SK-N-SH (cell line): ENCODE results near the gene ATP5PB. TPM values are rescaled to one million over a fixed set of nuclear protein-coding genes. Genes with fewer than 3 reads are reported as not detected.
A peak's percentile ranks its signal among the peaks of the same experiment; 100 is the strongest.

Experiments used
- CTCF ChIA-PET: fragments of 300-600, 350-600 bp; formaldehyde crosslinking; extraction: SDS; loops from one replicate; lab custom pipeline; 2021; lab: Yijun Ruan, JAX
- POLR2A ChIA-PET: fragments of 350-600 bp; sonication (Branson Sonifier 250); formaldehyde crosslinking; extraction: SDS; loops from one replicate; lab custom pipeline; 2020; ENCODE audit warnings: antibody characterized with exemption, inconsistent platforms; lab: Yijun Ruan, JAX
- DNase-seq: peaks from one replicate; pipeline ENCODE4 v3.0.0; 2012
- H2AFZ ChIP-seq: fragments of 200-600 bp; sonication (generic); 2 replicates; pipeline ENCODE4 v1.8.1; 2016; ENCODE audit warnings: antibody characterized with exemption, mild to moderate bottlenecking, low read depth
- H3F3A ChIP-seq: fragments of 200-600 bp; sonication (generic); replicated peaks from 2 replicates; pipeline ENCODE3; 2016; ENCODE audit warnings: antibody characterized with exemption, mild to moderate bottlenecking; ENCODE audit not compliant: insufficient read depth
- H3K27ac ChIP-seq, 2 experiments: fragments of 200-500 bp in 1 of 2; fragments of 200-600 bp in 1 of 2; sonication (Bioruptor generic) in 1 of 2; sonication (generic), shearing (Covaris generic) in 1 of 2; 2 replicates each; pipeline versions ENCODE4 v1.5.1 to v1.6.1; 2014 to 2016; ENCODE audit warnings: low read depth in 2 of 2, inconsistent platforms in 1 of 2, low read length in 1 of 2, mild to moderate bottlenecking in 1 of 2, mixed read lengths in 1 of 2
- H3K27me3 ChIP-seq: fragments of 200-600 bp; sonication (generic), shearing (Covaris generic); 2 replicates; pipeline ENCODE4 v1.6.1; 2016; ENCODE audit warnings: mixed run types; ENCODE audit not compliant: insufficient read depth
- H3K36me3 ChIP-seq, 2 experiments: fragments of 200-500 bp in 1 of 2; fragments of 200-600 bp in 1 of 2; sonication (Bioruptor generic) in 1 of 2; sonication (generic) in 1 of 2; replicated peaks in 1 of 2; 2 replicates each; pipeline versions ENCODE3 to v1.5.1; 2014 to 2016; ENCODE audit warnings: low read length in 1 of 2, mild to moderate bottlenecking in 1 of 2; ENCODE audit not compliant: insufficient read depth in 2 of 2, control insufficient read depth in 1 of 2
- H3K4me1 ChIP-seq, 2 experiments: fragments of 200-500 bp in 1 of 2; fragments of 200-600 bp in 1 of 2; sonication (Bioruptor generic) in 1 of 2; sonication (generic), shearing (Covaris generic) in 1 of 2; 2 replicates each; pipeline versions ENCODE4 v1.5.1 to v1.6.1; 2014 to 2016; ENCODE audit warnings: low read depth in 1 of 2, low read length in 1 of 2, mixed run types in 1 of 2; ENCODE audit not compliant: insufficient read depth in 2 of 2, control insufficient read depth in 1 of 2
- H3K4me2 ChIP-seq: fragments of 200-600 bp; sonication (generic), shearing (Covaris generic); 2 replicates; pipeline ENCODE4 v1.6.1; 2017; ENCODE audit warnings: mixed run types
- H3K4me3 ChIP-seq, 2 experiments: fragments of 200-500 bp in 1 of 2; fragments of 200-600 bp in 1 of 2; sonication (Bioruptor generic) in 1 of 2; sonication (generic), shearing (Covaris generic) in 1 of 2; 2 replicates each; pipeline versions ENCODE4 v1.5.1 to v1.8.1; 2014 to 2016; ENCODE audit warnings: low read depth in 2 of 2, inconsistent platforms in 1 of 2, low read length in 1 of 2, mild to moderate bottlenecking in 1 of 2, mixed read lengths in 1 of 2, moderate library complexity in 1 of 2
- H3K79me2 ChIP-seq: fragments of 200-600 bp; sonication (generic); 2 replicates; pipeline ENCODE4 v1.8.1; 2017; ENCODE audit warnings: mild to moderate bottlenecking; ENCODE audit not compliant: insufficient read depth
- H3K9ac ChIP-seq: fragments of 200-600 bp; sonication (generic); 2 replicates; pipeline ENCODE4 v1.6.1; 2017; ENCODE audit warnings: mixed run types
- H3K9me2 ChIP-seq: fragments of 200-600 bp; sonication (generic); 2 replicates; pipeline ENCODE4 v1.6.1; 2017; ENCODE audit warnings: mixed run types
- H3K9me3 ChIP-seq: fragments of 200-600 bp; sonication (generic); 2 replicates; pipeline ENCODE4 v1.6.1; 2017; ENCODE audit warnings: mixed run types, mild to moderate bottlenecking, moderate library complexity
- H4K20me1 ChIP-seq: fragments of 200-600 bp; sonication (generic); 2 replicates; pipeline ENCODE4 v1.6.1; 2017; ENCODE audit warnings: mild to moderate bottlenecking, mixed run types; ENCODE audit not compliant: insufficient read depth
- EP300 ChIP-seq, 2 experiments: IDR thresholded peaks; 2 replicates each; pipeline versions ENCODE4 v1.4.0 to v1.6.1; 2012; ENCODE audit warnings: borderline replicate concordance in 1 of 2, low read depth in 1 of 2, low read length in 1 of 2
- FOSL2 ChIP-seq: IDR thresholded peaks from 2 replicates; pipeline ENCODE4 v1.4.0; 2012; ENCODE audit warnings: low read depth, mild to moderate bottlenecking, moderate library complexity, borderline replicate concordance
- MAX ChIP-seq: IDR thresholded peaks from 2 replicates; pipeline ENCODE4 v1.4.0; 2012; ENCODE audit warnings: low read depth
- NFIC ChIP-seq: IDR thresholded peaks from 2 replicates; pipeline ENCODE4 v1.4.0; 2012; ENCODE audit warnings: borderline replicate concordance
- RAD21 ChIP-seq: IDR thresholded peaks from 2 replicates; pipeline ENCODE4 v1.6.1; 2012; ENCODE audit warnings: mild to moderate bottlenecking, low read length
- REST ChIP-seq: IDR thresholded peaks from 2 replicates; pipeline ENCODE4 v1.6.1; 2012; ENCODE audit warnings: mild to moderate bottlenecking, low read depth, low read length, moderate library complexity
- TCF12 ChIP-seq: IDR thresholded peaks from 2 replicates; pipeline ENCODE4 v1.4.0; 2012
- YY1 ChIP-seq: IDR thresholded peaks from 2 replicates; pipeline ENCODE4 v1.4.0; 2012; ENCODE audit warnings: low read depth, mild to moderate bottlenecking
- WGBS: methylation state at CpG from one replicate; pipeline ENCODE4 v1.1.6; 2017; ENCODE audit warnings: low lambda C conversion rate; 5-methylcytosine and 5-hydroxymethylcytosine counted together
- polyA plus RNA-seq, 3 experiments: library from polyadenylated mRNA; depleted of rRNA; stranded (reverse); fragments of >200 nt; gene quantifications; 2 replicates each; pipeline ENCODE4 v1.2.3, GENCODE V29; 2012
- TF ChIP-seq, protein P1 (sequence below): IDR thresholded peaks from 2 replicates; pipeline ENCODE4; 2012
- TF ChIP-seq, protein P2 (sequence below): fragments of 200-600 bp; sonication (generic); IDR thresholded peaks from 2 replicates; pipeline ENCODE4 v1.6.1; 2017; ENCODE audit warnings: antibody characterized with exemption, mild to moderate bottlenecking, moderate library complexity

Gene ATP5PB
- polyA plus RNA-seq, 1 of the 3 experiments (the other 2 are of a cell fraction) = 177 TPM

DNA sequence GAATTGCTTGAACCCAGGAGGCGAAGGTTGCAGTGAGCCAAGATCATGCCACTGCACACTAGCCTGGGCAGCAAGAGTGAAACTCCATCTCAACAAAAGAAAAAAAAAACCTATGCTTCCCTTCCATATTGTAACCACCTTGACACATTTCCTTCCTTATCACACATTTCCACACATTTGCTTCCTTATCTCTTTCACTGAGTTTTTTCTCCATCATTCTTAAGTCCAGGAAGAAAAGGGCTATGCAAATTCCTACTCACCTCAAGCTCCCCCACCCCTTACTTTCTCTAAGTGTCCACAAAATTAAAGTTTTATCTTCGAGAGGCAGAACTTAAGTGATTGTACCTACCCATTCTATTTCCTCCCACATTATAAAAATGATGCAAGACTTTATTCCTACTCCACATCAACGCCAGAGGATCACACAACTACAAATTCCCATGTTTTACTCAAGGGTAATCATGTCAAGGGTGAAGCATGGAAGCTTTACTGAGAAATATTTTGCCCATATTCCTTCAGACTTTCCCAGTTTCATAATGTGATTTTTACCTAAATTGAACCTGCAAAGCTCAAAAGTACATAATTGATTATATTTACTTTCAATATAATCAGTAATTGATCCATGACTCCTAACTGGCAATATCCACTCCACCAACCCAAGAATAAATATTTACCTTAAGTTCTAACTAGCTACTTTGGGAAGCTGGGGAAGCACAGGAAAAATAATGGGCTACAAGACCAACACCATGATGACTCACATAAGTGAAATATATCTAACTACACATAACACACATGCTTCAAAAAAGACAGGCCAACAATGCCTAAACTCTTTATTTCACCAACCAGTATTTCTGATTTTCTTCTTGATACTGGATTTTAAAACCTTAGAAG lies 9.6 kb upstream of the ATP5PB start:
- Histone ChIP-seq H3K79me2 (peaks cover 7% of the 10 kb centered on the region), H2AFZ (no peak overlapping the region), H3K4me2 (no peak overlapping the region), H4K20me1 (no peaks in the 10 kb centered on the region), H3K9me3 (no peaks in the 10 kb centered on the region), H3F3A (peaks cover 3% of the 10 kb centered on the region), H3K9ac (no peak overlapping the region), H3K4me1 (no peaks in the 10 kb centered on the region), H3K9me2 (no peaks in the 10 kb centered on the region), H3K27me3 (no peaks in the 10 kb centered on the region), H3K27ac (no peak overlapping the region), H3K4me3 (no peak overlapping the region), H3K36me3 (peaks cover 49 to 63% of the 10 kb centered on the region in 2 experiments)
- POLR2A ChIA-PET = no interaction called here
- TF ChIP-seq NFIC (no peak), REST (no peak), MAX (no peak), TCF12 (no peak), FOSL2 (no peak), EP300 (IDR thresholded peaks at IDR 0.05; ENCODE audit: borderline replicate concordance in 1 of 2, low read depth in 1 of 2, low read length in 1 of 2) (no peak)
- TF ChIP-seq, protein P1, sequence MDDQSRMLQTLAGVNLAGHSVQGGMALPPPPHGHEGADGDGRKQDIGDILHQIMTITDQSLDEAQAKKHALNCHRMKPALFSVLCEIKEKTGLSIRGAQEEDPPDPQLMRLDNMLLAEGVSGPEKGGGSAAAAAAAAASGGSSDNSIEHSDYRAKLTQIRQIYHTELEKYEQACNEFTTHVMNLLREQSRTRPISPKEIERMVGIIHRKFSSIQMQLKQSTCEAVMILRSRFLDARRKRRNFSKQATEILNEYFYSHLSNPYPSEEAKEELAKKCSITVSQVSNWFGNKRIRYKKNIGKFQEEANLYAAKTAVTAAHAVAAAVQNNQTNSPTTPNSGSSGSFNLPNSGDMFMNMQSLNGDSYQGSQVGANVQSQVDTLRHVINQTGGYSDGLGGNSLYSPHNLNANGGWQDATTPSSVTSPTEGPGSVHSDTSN = no peak
- DNase-seq = no peak
- 92% methylated on average over 3 of the region's 3 CpGs for WGBS
- CTCF ChIA-PET = interaction anchor here (1.4 kb wide), 2 partner anchors 36 to 217 kb away, joined by 3 read pairs; no protein-coding TSS in a partner anchor

DNA sequence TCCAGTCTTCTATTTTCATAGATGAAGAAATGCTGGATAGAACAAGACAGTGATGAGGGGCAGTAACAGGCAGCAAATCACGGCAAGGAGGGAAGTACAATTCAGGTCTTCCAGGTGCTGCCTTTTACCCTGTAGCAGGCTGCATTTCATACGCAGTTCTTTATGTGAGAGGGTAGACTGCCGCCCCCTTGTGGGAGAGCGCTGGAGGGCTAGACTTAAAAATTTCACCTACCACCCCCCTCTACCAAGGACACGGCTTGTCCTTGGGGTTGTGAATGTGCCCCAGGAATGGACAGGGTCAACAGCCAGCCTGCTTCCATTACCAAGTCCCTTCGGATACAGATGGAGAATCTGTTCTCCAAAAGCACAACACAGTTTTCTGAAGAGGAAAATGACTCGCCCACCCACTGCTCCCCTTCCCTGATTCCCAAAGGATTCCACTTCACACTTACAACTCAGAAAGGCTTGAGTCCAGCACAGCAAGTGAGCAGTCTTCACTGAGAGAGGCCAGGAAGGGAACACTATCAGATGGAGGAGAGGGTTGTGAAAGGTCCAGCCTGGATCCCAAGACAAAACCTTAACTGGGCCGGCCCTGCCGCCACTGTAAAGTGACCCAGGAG lies 7.6 kb upstream of the ATP5PB start:
- 94% methylated on average over 7 of the region's 9 CpGs for WGBS

More for the DNA sequence above, 7.6 kb upstream of the ATP5PB start:
- Histone ChIP-seq H3F3A (peaks cover 3% of the 10 kb centered on the region), H3K27ac (no peak overlapping the region), H3K9ac (no peak overlapping the region), H3K4me3 (no peak overlapping the region), H3K27me3 (no peaks in the 10 kb centered on the region), H3K9me3 (no peaks in the 10 kb centered on the region), H2AFZ (no peak overlapping the region), H3K9me2 (no peaks in the 10 kb centered on the region), H3K36me3 (peaks cover 57 to 79% of the 10 kb centered on the region in 2 experiments), H3K4me2 (no peak overlapping the region), H3K4me1 (no peaks in the 10 kb centered on the region), H3K79me2 (peaks cover 24% of the 10 kb centered on the region), H4K20me1 (no peaks in the 10 kb centered on the region)
- POLR2A ChIA-PET = no interaction called here
- peak; percentile 33 for DNase-seq
- CTCF ChIA-PET = interaction anchor here (1.2 kb wide), 2 partner anchors 219 to 313 kb away, joined by 3 to 4 read pairs; no protein-coding TSS in a partner anchor
- TF ChIP-seq YY1 (no peak), RAD21 (peak; percentile 34; the same call in 1 of the 2 replicates)
- TF ChIP-seq, protein P2, sequence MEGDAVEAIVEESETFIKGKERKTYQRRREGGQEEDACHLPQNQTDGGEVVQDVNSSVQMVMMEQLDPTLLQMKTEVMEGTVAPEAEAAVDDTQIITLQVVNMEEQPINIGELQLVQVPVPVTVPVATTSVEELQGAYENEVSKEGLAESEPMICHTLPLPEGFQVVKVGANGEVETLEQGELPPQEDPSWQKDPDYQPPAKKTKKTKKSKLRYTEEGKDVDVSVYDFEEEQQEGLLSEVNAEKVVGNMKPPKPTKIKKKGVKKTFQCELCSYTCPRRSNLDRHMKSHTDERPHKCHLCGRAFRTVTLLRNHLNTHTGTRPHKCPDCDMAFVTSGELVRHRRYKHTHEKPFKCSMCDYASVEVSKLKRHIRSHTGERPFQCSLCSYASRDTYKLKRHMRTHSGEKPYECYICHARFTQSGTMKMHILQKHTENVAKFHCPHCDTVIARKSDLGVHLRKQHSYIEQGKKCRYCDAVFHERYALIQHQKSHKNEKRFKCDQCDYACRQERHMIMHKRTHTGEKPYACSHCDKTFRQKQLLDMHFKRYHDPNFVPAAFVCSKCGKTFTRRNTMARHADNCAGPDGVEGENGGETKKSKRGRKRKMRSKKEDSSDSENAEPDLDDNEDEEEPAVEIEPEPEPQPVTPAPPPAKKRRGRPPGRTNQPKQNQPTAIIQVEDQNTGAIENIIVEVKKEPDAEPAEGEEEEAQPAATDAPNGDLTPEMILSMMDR = peak; percentile 55
